ENCODE results near the gene WNT4.
"Not testable (repeated sequence)": the region's sequence is repeated elsewhere in the genome, so short reads cannot be mapped to it uniquely, and the experiment has no call there.

- TF ChIP-seq EZH2phosphoT487 (IDR thresholded peaks at IDR 0.05; ENCODE audit: borderline replicate concordance, low read length); CTCF (IDR thresholded peaks at IDR 0.05; ENCODE audit: low read depth, low read length, poor library complexity, severe bottlenecking): not testable (repeated sequence)
These were observed 50.7 kb downstream of the WNT4 start for GRCh38 chr1:22092026-22092768.

Measured in DOHH2 (cell line).